Activated naive CD8-positive, alpha-beta T cell treated with anti-CD3 and anti-CD28 coated beads, Interleukin-2, amount 50 U/mL, for 24 hours (primary cell): ENCODE results near the gene SUB1.
"Not testable (repeated sequence)": the region's sequence is repeated elsewhere in the genome, so short reads cannot be mapped to it uniquely, and the experiment has no call there.

Experiments used
- ATAC-seq: fragments of 150-1000 bp; cut with Tn5 transposase; one replicate; pipeline ENCODE4 v1.10.0; 2021
- DNase-seq: peaks from one replicate; pipeline ENCODE4 v3.0.0; 2021
- H3K27ac Mint-ChIP-seq: one replicate; pipeline ENCODE4 v1.8.0; 2021; ENCODE audit warnings: mild to moderate bottlenecking, mixed read lengths
- H3K27me3 Mint-ChIP-seq: one replicate; pipeline ENCODE4 v1.8.0; 2021; ENCODE audit warnings: mixed read lengths
- H3K36me3 Mint-ChIP-seq: one replicate; pipeline ENCODE4 v1.8.0; 2021; ENCODE audit warnings: low read depth, mixed read lengths
- H3K4me1 Mint-ChIP-seq: one replicate; pipeline ENCODE4 v1.8.0; 2021; ENCODE audit warnings: mixed read lengths
- H3K4me3 Mint-ChIP-seq: one replicate; pipeline ENCODE4 v1.8.0; 2021; ENCODE audit warnings: mild to moderate bottlenecking, moderate library complexity, mixed read lengths
- H3K9me3 Mint-ChIP-seq: one replicate; pipeline ENCODE4 v1.8.0; 2021; ENCODE audit warnings: mixed read lengths

SUB1 gene

DNA sequence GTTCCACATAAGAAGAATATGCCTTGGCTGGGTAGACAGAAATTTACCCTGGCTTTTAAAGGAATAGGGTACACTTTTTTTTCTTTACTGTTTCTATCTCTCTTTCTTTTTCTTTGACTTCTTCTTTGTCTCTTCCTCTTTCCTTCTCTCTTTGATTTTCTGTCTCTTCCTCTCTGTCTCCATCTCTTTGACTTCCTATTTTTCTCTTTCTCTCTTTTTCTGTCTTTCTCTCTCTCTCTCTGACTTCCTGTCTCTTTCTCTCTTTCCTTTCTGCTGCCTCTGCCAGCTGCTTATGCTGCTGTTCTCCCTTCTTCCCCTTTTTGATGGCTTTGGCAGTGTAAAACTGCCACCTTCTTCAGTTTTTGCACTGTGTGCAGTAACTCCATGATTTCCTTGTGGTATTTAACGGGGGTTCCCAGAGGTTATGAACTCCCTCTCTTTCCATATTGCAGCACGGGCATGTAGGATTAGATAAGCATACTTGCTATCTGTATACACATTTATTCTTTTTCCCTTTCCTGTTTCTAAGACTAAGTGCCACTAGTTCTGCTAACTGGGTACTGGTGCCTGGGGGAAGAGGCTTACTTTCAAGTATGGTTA lies 31.1 kb upstream of the SUB1 start:
- H3K9me3 Mint-ChIP-seq, H3K4me3 Mint-ChIP-seq, ATAC-seq, H3K27ac Mint-ChIP-seq, H3K27me3 Mint-ChIP-seq, H3K4me1 Mint-ChIP-seq, H3K36me3 Mint-ChIP-seq, DNase-seq: not testable (repeated sequence)

GRCh38 chr5:32556543-32556942 lies 28.8 kb upstream of the SUB1 start:
- H3K36me3 Mint-ChIP-seq, H3K9me3 Mint-ChIP-seq, H3K27me3 Mint-ChIP-seq, H3K4me1 Mint-ChIP-seq, H3K27ac Mint-ChIP-seq, DNase-seq, ATAC-seq, H3K4me3 Mint-ChIP-seq: not testable (repeated sequence)

GRCh38 chr5:32559411-32559810 lies 25.9 kb upstream of the SUB1 start:
- Mint-ChIP-seq H3K4me1 (peaks cover 2% of the 10 kb centered on the region), H3K36me3 (no peaks in the 10 kb centered on the region), H3K4me3 (no peak overlapping the region), H3K9me3 (no peaks in the 10 kb centered on the region), H3K27ac (no peak overlapping the region), H3K27me3 (no peaks in the 10 kb centered on the region)
- ATAC-seq (no peak), DNase-seq (no peak)

DNA sequence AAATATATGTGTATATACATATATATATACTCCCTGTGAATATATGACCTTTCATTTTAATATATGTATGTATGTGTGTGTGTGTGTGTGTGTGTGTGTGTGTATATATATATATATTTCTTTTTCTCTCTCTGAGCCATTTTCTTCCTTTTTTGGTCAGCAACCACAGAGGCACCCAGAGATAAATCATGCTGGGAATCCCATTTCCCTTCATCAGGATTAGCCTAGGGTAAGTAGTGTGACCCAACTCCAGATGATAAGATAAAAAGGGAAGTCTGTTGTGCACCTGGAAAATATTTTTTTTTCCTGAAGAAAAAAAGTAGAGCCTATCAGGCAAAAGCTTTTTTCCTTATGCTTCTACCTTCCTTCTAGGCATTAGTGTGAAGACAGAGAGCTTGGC lies 25.4 kb upstream of the SUB1 start:
- H3K27ac Mint-ChIP-seq, result no peak overlapping the region
- no peaks in the 10 kb centered on the region for H3K9me3 Mint-ChIP-seq
- no peaks in the 10 kb centered on the region for H3K4me1 Mint-ChIP-seq
- no peak overlapping the region for H3K4me3 Mint-ChIP-seq
- ATAC-seq, result no peak
- no peaks in the 10 kb centered on the region for H3K27me3 Mint-ChIP-seq
- no peak for DNase-seq
- H3K36me3 Mint-ChIP-seq, result no peaks in the 10 kb centered on the region

- no peaks in the 10 kb centered on the region for H3K27me3 Mint-ChIP-seq
- ATAC-seq (no peak), DNase-seq (no peak)
- H3K4me3 Mint-ChIP-seq, result no peak overlapping the region
- H3K36me3 Mint-ChIP-seq, result no peaks in the 10 kb centered on the region
- H3K27ac Mint-ChIP-seq, result no peak overlapping the region
- no peaks in the 10 kb centered on the region for H3K4me1 Mint-ChIP-seq
- no peaks in the 10 kb centered on the region for H3K9me3 Mint-ChIP-seq
Measured at GRCh38 chr5:32562056-32562455, 23.3 kb upstream of the SUB1 start.

- DNase-seq, result no peak
- Mint-ChIP-seq H3K27ac (no peak overlapping the region), H3K27me3 (no peaks in the 10 kb centered on the region), H3K4me3 (no peak overlapping the region), H3K9me3 (no peaks in the 10 kb centered on the region), H3K4me1 (no peaks in the 10 kb centered on the region), H3K36me3 (no peaks in the 10 kb centered on the region)
- ATAC-seq, result no peak
Measured at GRCh38 chr5:32562843-32563242, 22.5 kb upstream of the SUB1 start.

- DNase-seq (no peak), ATAC-seq (no peak)
- H3K4me1 Mint-ChIP-seq, result no peaks in the 10 kb centered on the region
- H3K9me3 Mint-ChIP-seq, result no peaks in the 10 kb centered on the region
- no peaks in the 10 kb centered on the region for H3K27me3 Mint-ChIP-seq
- no peaks in the 10 kb centered on the region for H3K36me3 Mint-ChIP-seq
- H3K4me3 Mint-ChIP-seq, result no peak overlapping the region
- no peak overlapping the region for H3K27ac Mint-ChIP-seq
Measured at GRCh38 chr5:32563614-32564013, 21.7 kb upstream of the SUB1 start.

DNA sequence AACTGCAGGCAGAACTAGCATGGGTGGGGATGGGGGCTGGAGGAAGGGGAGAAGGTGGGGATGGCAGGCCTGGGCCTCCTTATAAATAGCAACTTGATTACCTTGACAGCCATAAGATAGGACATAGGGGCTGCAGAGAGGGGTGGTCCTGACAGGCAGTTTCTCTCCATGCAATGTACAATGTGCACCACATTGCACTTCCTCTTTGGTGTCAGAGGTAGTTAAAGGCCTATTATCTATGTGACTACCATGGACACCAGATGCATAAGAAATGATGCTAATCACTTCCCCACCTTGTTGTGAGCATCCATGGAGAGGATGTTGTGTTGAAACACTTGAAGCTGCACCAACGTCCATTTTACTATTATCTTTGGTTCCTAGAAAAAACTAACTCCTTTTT lies 20.2 kb upstream of the SUB1 start:
- DNase-seq, result no peak
- no peak for ATAC-seq
- no peak overlapping the region for H3K27ac Mint-ChIP-seq

GRCh38 chr5:32566319-32567111 lies 18.8 kb upstream of the SUB1 start:
- H3K36me3 Mint-ChIP-seq, result no peaks in the 10 kb centered on the region
- DNase-seq, result no peak

More for the DNA sequence above, 20.2 kb upstream of the SUB1 start:
- H3K36me3 Mint-ChIP-seq, result no peaks in the 10 kb centered on the region
- no peak overlapping the region for H3K4me3 Mint-ChIP-seq
- no peaks in the 10 kb centered on the region for H3K27me3 Mint-ChIP-seq
- no peaks in the 10 kb centered on the region for H3K9me3 Mint-ChIP-seq
- peaks cover 3% of the 10 kb centered on the region for H3K4me1 Mint-ChIP-seq

GRCh38 chr5:32571128-32571527 lies 14.2 kb upstream of the SUB1 start:
- H3K9me3 Mint-ChIP-seq, result no peaks in the 10 kb centered on the region
- no peaks in the 10 kb centered on the region for H3K36me3 Mint-ChIP-seq
- H3K27me3 Mint-ChIP-seq, result no peaks in the 10 kb centered on the region
- ATAC-seq (no peak), DNase-seq (no peak)
- H3K4me3 Mint-ChIP-seq, result no peak overlapping the region
- H3K27ac Mint-ChIP-seq, result no peak overlapping the region
- peaks cover 4% of the 10 kb centered on the region for H3K4me1 Mint-ChIP-seq

More at GRCh38 chr5:32566319-32567111, 18.8 kb upstream of the SUB1 start:
- Mint-ChIP-seq H3K4me1 (peaks cover 3% of the 10 kb centered on the region), H3K9me3 (no peaks in the 10 kb centered on the region), H3K27ac (no peak overlapping the region), H3K4me3 (no peak overlapping the region), H3K27me3 (no peaks in the 10 kb centered on the region)
- no peak for ATAC-seq

DNA sequence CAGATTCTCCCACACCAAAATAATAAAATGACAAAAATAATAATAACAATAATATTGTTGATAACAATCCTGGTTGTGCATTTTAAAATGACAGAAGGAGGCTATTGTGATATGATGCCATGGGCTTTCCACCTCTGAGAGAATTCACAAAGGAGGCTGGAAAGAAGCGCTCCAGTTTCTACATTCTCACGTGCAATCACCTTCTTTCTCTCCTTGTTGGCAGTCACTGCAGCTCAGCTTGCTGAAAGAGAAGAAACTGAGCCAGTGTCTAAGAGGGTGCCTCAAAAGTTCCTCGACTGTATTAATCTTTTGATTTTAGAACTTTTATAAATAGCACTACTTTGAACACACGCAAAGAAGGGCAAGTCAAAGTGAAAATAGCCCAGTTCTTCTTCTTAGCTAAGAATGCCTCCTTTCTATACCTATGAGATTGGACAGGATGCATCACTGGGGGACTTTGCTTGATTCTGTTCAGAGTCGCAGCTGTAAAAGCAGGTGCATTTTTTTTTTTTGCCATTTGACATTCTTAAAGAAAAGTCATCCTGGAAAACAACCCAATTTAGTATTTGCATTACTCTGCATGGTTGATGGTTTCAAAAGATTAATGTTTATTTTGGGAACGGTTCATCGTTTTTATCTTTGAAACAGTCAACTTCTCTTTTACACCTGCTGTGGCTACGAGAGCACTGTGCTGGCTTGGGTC lies 12.4 kb upstream of the SUB1 start:
- Mint-ChIP-seq H3K4me3 (no peak overlapping the region), H3K4me1 (peaks cover 4% of the 10 kb centered on the region), H3K27ac (no peak overlapping the region), H3K9me3 (no peaks in the 10 kb centered on the region), H3K27me3 (no peaks in the 10 kb centered on the region), H3K36me3 (no peaks in the 10 kb centered on the region)
- ATAC-seq, result no peak
- DNase-seq, result no peak

DNA sequence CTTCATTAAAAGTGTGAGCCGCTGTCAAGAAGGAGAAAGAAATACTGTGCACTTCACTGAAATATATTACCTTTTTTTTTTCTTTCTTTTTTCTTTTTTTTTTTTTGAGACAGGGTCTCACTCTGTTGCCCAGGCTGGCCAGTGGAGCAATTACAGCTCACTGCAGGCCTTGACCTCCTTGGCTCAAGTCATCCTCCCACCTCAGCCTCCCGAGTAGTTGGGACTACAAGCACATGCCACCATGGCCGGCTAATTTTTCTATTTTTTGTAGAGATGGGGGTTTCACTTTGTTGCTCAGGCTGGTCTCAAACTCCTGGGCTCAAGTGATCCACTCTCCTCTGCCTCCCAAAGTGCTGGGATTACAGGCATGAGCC lies 11.9 kb upstream of the SUB1 start:
- H3K27me3 Mint-ChIP-seq, H3K4me3 Mint-ChIP-seq, DNase-seq, H3K9me3 Mint-ChIP-seq, ATAC-seq, H3K4me1 Mint-ChIP-seq, H3K27ac Mint-ChIP-seq, H3K36me3 Mint-ChIP-seq: not testable (repeated sequence)

- no peak overlapping the region for H3K27ac Mint-ChIP-seq
- H3K4me3 Mint-ChIP-seq, result no peak overlapping the region
- H3K9me3 Mint-ChIP-seq, result no peaks in the 10 kb centered on the region
- peaks cover 1% of the 10 kb centered on the region for H3K4me1 Mint-ChIP-seq
- no peak for ATAC-seq
- H3K27me3 Mint-ChIP-seq, result no peaks in the 10 kb centered on the region
- H3K36me3 Mint-ChIP-seq, result no peaks in the 10 kb centered on the region
- DNase-seq, result no peak
Measured at GRCh38 chr5:32574540-32575175, 10.7 kb upstream of the SUB1 start.

DNA sequence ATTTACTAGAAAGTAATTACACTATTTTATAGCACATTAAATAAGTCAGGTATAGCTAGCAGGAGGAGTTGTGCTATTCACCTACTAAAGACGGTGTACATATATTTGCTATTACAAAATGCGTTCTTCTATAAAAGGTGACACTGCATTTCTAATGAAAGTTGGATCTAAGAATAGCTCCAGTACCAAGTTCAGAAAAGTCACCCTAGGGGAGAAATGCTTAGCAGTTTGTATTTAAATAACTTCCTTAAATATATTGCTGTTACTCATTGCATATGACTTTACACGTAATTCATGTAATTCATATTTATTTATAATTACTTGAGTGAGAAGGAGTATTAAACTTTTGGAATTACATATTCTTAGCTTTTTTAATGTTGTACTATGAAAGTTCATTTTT lies 7.0 kb upstream of the SUB1 start:
- H3K36me3 Mint-ChIP-seq, result no peaks in the 10 kb centered on the region
- H3K4me1 Mint-ChIP-seq, result peaks cover 10% of the 10 kb centered on the region
- no peak for ATAC-seq
- no peak for DNase-seq
- H3K4me3 Mint-ChIP-seq, result no peak overlapping the region
- no peak overlapping the region for H3K27ac Mint-ChIP-seq
- no peaks in the 10 kb centered on the region for H3K9me3 Mint-ChIP-seq
- H3K27me3 Mint-ChIP-seq, result no peaks in the 10 kb centered on the region

DNA sequence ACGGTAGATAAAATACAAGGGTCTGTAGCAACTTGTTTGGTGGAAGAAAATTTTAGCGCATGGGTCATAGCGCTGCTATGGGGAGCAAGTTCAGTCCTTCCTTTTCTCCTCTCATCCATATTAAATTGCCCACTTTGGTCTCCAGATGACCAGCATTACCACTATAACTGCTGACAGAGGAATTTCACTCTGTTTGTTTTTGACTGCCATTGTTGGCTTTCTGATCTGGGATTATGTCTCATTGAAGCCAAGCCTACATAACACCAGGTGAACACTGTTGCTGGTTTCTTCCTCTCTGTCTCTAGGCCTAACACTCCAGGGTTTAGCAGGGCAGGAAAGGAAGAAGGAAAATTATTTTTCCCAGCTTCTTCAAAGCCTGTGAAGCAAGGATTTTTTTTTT lies 6.6 kb upstream of the SUB1 start:
- Mint-ChIP-seq H3K4me3 (no peak overlapping the region), H3K27me3 (no peaks in the 10 kb centered on the region), H3K9me3 (no peaks in the 10 kb centered on the region), H3K27ac (no peak overlapping the region), H3K36me3 (no peaks in the 10 kb centered on the region), H3K4me1 (peaks cover 14% of the 10 kb centered on the region)
- ATAC-seq, result no peak
- no peak for DNase-seq
